ENCODE data around the gene MACO1. TPM values are rescaled to one million over a fixed set of nuclear protein-coding genes. Genes with fewer than 3 reads are reported as not detected.

MACO1 gene
- total RNA-seq, 1 donor from 2014 or later, result 31.5 TPM

DNA sequence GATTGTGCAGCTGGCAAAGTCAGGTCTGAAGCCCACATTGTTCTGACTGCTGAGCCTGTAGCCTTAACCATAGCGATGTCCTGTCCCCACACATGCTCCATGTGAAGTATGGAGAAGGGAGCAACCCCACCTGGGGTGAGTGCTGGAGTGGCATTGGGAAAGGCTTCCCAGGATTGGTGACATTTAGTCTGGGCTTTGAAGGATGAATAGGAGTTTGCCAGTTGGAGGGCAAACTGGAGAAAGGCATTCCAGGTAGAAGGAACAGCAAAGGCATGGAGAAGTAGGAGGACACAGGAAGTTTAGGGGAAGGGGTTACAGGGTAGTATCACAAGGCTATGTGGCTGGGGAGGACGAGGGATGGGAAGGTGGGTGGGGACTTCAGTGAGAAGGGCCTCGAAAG, 105.4 kb downstream of the MACO1 start:
- TF ChIP-seq, protein P1, sequence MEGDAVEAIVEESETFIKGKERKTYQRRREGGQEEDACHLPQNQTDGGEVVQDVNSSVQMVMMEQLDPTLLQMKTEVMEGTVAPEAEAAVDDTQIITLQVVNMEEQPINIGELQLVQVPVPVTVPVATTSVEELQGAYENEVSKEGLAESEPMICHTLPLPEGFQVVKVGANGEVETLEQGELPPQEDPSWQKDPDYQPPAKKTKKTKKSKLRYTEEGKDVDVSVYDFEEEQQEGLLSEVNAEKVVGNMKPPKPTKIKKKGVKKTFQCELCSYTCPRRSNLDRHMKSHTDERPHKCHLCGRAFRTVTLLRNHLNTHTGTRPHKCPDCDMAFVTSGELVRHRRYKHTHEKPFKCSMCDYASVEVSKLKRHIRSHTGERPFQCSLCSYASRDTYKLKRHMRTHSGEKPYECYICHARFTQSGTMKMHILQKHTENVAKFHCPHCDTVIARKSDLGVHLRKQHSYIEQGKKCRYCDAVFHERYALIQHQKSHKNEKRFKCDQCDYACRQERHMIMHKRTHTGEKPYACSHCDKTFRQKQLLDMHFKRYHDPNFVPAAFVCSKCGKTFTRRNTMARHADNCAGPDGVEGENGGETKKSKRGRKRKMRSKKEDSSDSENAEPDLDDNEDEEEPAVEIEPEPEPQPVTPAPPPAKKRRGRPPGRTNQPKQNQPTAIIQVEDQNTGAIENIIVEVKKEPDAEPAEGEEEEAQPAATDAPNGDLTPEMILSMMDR (IDR thresholded peaks at IDR 0.05; ENCODE audit: unreplicated experiment), result no peak
- no peaks in the 10 kb centered on the region for H3K36me3 Mint-ChIP-seq (ENCODE audit: insufficient read depth)
- no peak overlapping the region for H3K4me3 Mint-ChIP-seq (ENCODE audit: low read depth)

DNA sequence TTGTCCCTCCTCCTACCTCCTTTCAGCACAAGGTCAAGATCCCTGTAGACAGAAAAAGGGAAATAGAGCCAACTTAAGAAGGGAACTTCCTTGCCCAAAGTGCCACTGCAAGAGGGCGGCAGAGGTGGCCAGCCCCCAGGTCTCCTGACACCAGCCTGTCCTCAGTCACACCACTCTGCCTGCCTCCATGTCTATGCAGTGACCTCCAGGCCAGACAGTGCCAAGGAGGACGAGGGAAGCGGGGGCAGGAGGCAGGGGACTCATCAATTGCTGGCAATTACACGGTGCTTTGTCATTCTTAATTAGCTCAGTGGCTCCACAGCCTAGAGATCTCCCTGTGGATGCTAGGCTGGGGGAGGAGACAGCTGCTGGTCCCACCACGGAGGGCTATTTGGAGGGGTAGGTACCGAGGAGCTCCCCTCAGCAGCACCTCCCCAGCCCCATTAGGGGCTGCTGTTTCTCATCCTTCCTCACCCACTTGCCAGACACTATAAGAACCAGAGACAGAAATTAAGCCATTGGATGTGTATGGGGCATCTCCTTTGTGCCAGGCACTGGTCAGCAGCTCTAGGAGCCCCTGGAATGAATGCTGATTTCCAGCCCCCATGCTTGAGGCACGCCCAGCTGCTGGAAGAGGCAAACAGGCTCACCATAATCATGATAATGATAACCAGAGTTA, 106.6 kb downstream of the MACO1 start:
- Mint-ChIP-seq H3K36me3 (ENCODE audit: insufficient read depth) (no peaks in the 10 kb centered on the region), H3K9me3 (ENCODE audit: low read depth) (no peaks in the 10 kb centered on the region), H3K27ac (no peak overlapping the region), H3K27me3 (peaks cover 5% of the 10 kb centered on the region), H3K4me1 (ENCODE audit: low read depth) (peaks cover 3% of the 10 kb centered on the region), H3K4me3 (ENCODE audit: low read depth) (no peak overlapping the region)
- TF ChIP-seq, protein P1 (IDR thresholded peaks at IDR 0.05; ENCODE audit: unreplicated experiment), result no peak
- no peak for DNase-seq (ENCODE audit: low spot score, unreplicated experiment)

More for the DNA sequence above, 105.4 kb downstream of the MACO1 start:
- Mint-ChIP-seq H3K9me3 (ENCODE audit: low read depth) (no peaks in the 10 kb centered on the region), H3K27ac (no peak overlapping the region), H3K27me3 (peaks cover 2% of the 10 kb centered on the region), H3K4me1 (ENCODE audit: low read depth) (peaks cover 1% of the 10 kb centered on the region)
- no peak for DNase-seq (ENCODE audit: low spot score, unreplicated experiment)

DNA sequence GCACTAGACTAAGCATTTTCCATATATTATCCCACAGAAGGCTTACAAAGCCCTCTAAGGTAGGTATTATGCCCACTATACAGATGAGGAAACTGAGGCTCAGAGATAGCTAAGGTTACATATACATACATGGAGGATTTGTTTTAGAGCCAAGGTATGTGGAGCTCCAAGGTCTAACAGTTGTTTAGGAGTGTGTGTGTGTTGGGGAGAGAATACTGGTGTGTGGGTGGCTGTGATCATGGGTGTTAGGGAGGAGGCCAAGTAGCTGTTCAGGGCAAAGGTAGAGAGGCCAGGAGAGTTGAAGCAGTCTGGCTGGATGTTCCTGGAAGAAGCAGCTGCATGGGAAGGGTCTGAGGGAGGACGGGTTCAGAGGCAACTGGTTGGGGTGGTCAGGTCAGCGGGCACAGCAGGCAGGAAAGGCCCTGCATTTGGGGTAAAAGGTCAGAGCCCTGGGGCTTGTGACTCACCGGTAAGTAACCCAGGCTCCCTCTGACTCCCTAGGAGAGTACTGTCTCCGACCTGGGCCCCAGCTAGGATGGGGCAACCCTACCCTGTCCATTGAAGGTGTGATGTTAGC, 107.6 kb downstream of the MACO1 start:
- H3K9me3 Mint-ChIP-seq (ENCODE audit: low read depth), result no peaks in the 10 kb centered on the region
- peaks cover 3% of the 10 kb centered on the region for H3K4me1 Mint-ChIP-seq (ENCODE audit: low read depth)
- no peak overlapping the region for H3K4me3 Mint-ChIP-seq (ENCODE audit: low read depth)
- H3K27me3 Mint-ChIP-seq, result peaks cover 5% of the 10 kb centered on the region
- no peaks in the 10 kb centered on the region for H3K36me3 Mint-ChIP-seq (ENCODE audit: insufficient read depth)
- DNase-seq (ENCODE audit: low spot score, unreplicated experiment), result no peak
- TF ChIP-seq, protein P1 (IDR thresholded peaks at IDR 0.05; ENCODE audit: unreplicated experiment), result no peak
- H3K27ac Mint-ChIP-seq, result no peak overlapping the region

DNA sequence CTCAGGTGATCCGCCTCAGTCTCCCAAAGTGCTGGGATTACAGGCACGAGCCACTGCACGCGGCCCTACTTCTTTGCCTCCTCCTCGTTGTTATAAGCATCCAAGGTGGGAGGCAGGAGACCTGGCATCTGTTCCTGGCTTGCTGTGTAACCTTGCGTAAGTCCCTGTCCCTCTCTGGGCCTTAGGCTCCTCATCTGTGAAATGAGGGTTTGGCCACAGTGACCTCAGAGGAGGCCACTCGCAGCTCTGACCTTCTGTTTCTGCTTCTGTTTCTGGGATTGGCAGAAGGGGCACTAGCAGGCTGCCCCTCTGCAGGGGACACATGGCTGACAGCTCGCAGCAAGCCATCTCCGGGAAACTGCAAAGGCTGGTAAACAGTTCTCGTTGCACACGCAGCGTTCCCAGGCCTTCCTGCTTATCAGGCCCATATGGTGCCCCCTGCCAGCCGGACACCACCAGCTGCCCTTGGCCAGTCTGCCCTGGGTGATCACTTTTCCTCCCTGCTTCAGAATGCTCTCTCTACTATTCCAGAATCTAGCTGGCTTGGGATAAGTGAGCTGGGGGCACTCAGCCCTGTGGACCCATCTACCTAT, 110.1 kb downstream of the MACO1 start:
- Mint-ChIP-seq H3K27ac (peak overlapping the region; percentile 33), H3K4me1 (ENCODE audit: low read depth) (peaks cover 7% of the 10 kb centered on the region), H3K9me3 (ENCODE audit: low read depth) (no peaks in the 10 kb centered on the region), H3K36me3 (ENCODE audit: insufficient read depth) (no peaks in the 10 kb centered on the region), H3K27me3 (peaks cover 3% of the 10 kb centered on the region), H3K4me3 (ENCODE audit: low read depth) (no peak overlapping the region)
- TF ChIP-seq, protein P1 (IDR thresholded peaks at IDR 0.05; ENCODE audit: unreplicated experiment), result no peak
- no peak for DNase-seq (ENCODE audit: low spot score, unreplicated experiment)

DNA sequence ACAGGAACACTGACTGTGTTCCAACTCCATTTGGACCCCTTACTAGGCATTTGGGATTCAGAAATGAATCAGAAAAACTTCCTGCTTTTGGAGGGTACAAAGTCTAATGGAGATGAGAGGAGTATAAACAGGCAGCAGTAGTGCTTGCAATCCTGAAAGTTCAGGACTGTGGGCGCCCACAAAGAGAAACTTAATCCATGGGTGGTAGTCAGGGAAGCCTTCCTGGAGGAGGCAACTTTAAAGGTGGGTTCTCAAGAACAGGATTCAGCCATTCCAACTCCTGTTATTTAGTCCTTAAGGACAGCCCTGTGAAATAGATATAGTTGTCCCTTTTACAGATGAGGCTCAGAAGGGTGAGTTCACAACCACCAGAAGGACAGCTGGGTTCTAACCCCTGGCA, 110.7 kb downstream of the MACO1 start:
- TF ChIP-seq, protein P1 (IDR thresholded peaks at IDR 0.05; ENCODE audit: unreplicated experiment), result no peak
- Mint-ChIP-seq H3K27me3 (peaks cover 3% of the 10 kb centered on the region), H3K4me3 (ENCODE audit: low read depth) (no peak overlapping the region), H3K27ac (peak overlapping the region; percentile 33), H3K36me3 (ENCODE audit: insufficient read depth) (no peaks in the 10 kb centered on the region), H3K9me3 (ENCODE audit: low read depth) (no peaks in the 10 kb centered on the region), H3K4me1 (ENCODE audit: low read depth) (peaks cover 7% of the 10 kb centered on the region)
- DNase-seq (ENCODE audit: low spot score, unreplicated experiment), result no peak

Measured in progenitor cell of endocrine pancreas (in vitro differentiated cells).